PC-3 (cell line): ENCODE measurements around the gene KHDRBS2. TPM values are rescaled to one million over a fixed set of nuclear protein-coding genes. Genes with fewer than 3 reads are reported as not detected.

Experiments
- ATAC-seq: fragments of 200-7000 bp; cut with Tn5 transposase; 2 replicates; pipeline ENCODE4 v1.9.1; 2020; ENCODE audit warnings: mild to moderate bottlenecking, moderate library complexity
- BruUV-seq: library from RNA; stranded (reverse); fragments of 400-500 nt; replicated peaks from 2 replicates; lab custom pipeline; 2021; lab: Mats Ljungman, UMichigan
- CTCF ChIA-PET: fragments of 300-600 bp; sonication (Branson Sonifier 250); formaldehyde crosslinking; loops from one replicate; lab custom pipeline; 2022; ENCODE audit warnings: antibody characterized with exemption; lab: Charles Lee
- POLR2A ChIA-PET: fragments of 300-600 bp; sonication (Branson Sonifier 250); formaldehyde crosslinking; loops from one replicate; lab custom pipeline; 2022; ENCODE audit warnings: antibody characterized with exemption; ENCODE audit not compliant: unreplicated experiment; lab: Charles Lee
- DNase-seq: peaks from one replicate; pipeline ENCODE4 v3.0.0-alpha.2; 2015
- H2AFZ ChIP-seq: fragments of 300-600 bp; sonication (generic); 2 replicates; pipeline ENCODE4 v1.6.0; 2016; ENCODE audit warnings: antibody characterized with exemption, low read length
- H3F3A ChIP-seq: fragments of 300-600 bp; sonication (generic); one replicate; pipeline ENCODE4 v1.6.0; 2017; ENCODE audit warnings: antibody characterized with exemption, low read length, control low read depth, mild to moderate bottlenecking; ENCODE audit not compliant: unreplicated experiment
- H3K27ac ChIP-seq: fragments of 300-600 bp; sonication (generic); 2 replicates; pipeline ENCODE4 v1.5.1; 2016; ENCODE audit warnings: mild to moderate bottlenecking, low read length
- H3K27me3 ChIP-seq: fragments of 300-600 bp; sonication (generic); 2 replicates; pipeline ENCODE4 v1.6.1; 2016; ENCODE audit warnings: low read length, mixed read lengths
- H3K36me3 ChIP-seq: fragments of 300-600 bp; sonication (generic); 2 replicates; pipeline ENCODE4 v1.6.1; 2016; ENCODE audit warnings: low read depth, mixed run types, low read length, mixed read lengths
- H3K4me1 ChIP-seq: fragments of 300-600 bp; sonication (generic); 2 replicates; pipeline ENCODE4 v1.5.1; 2016; ENCODE audit warnings: low read length; ENCODE audit not compliant: insufficient read depth
- H3K4me2 ChIP-seq: fragments of 300-600 bp; sonication (generic); 2 replicates; pipeline ENCODE4 v1.6.0; 2016; ENCODE audit warnings: low read length
- H3K4me3 ChIP-seq: fragments of 300-600 bp; sonication (generic); 2 replicates; pipeline ENCODE4 v1.5.1; 2016; ENCODE audit warnings: mild to moderate bottlenecking, low read length, mixed read lengths
- H3K79me2 ChIP-seq: fragments of 300-600 bp; sonication (generic); 2 replicates; pipeline ENCODE4 v1.6.1; 2017; ENCODE audit warnings: low read length, mixed read lengths
- H3K9ac ChIP-seq: fragments of 300-600 bp; sonication (generic); 2 replicates; pipeline ENCODE4 v1.6.0; 2016; ENCODE audit warnings: mild to moderate bottlenecking, low read length
- H3K9me2 ChIP-seq: fragments of 300-600 bp; sonication (generic); replicated peaks from 2 replicates; pipeline ENCODE4 v1.6.1; 2016; ENCODE audit warnings: mixed run types, low read length, mixed read lengths
- H3K9me3 ChIP-seq: fragments of 300-600 bp; sonication (generic); 2 replicates; pipeline ENCODE4 v1.6.1; 2016; ENCODE audit warnings: low read length, mixed read lengths
- H4K20me1 ChIP-seq: fragments of 300-600 bp; sonication (generic); 2 replicates; pipeline ENCODE4 v1.6.1; 2016; ENCODE audit warnings: low read length, mixed read lengths
- CTCF ChIP-seq: fragments of 300-600 bp; sonication (generic); conservative IDR thresholded peaks from 2 replicates; pipeline ENCODE4 v1.5.1; 2017; ENCODE audit warnings: antibody characterized with exemption, low read depth, mild to moderate bottlenecking, low read length
- EZH2 ChIP-seq: fragments of 300-600 bp; sonication (generic); IDR thresholded peaks from one replicate; pipeline ENCODE4 v1.6.1; 2017; ENCODE audit warnings: antibody characterized with exemption, mild to moderate bottlenecking, low read length; ENCODE audit not compliant: unreplicated experiment
- EZH2phosphoT487 ChIP-seq: fragments of 300-600 bp; sonication (generic); IDR thresholded peaks from 2 replicates; pipeline ENCODE4 v1.6.1; 2018; ENCODE audit warnings: mild to moderate bottlenecking, antibody characterized with exemption, low read length, borderline replicate concordance
- intact Hi-C: fragments of 100-400 bp; cut with micrococcal nuclease; formaldehyde crosslinking; loops from 2 replicates; pipeline ENCODE4 v1.9.0; 2023
- total RNA-seq: library from RNA; depleted of rRNA; stranded (reverse); fragments of >200 nt; gene quantifications from 2 replicates; pipeline ENCODE4 v1.2.3, GENCODE V29; 2014

KHDRBS2 gene
- total RNA-seq, 1 experiment from 2014 or later, result not detected

GRCh38 chr6:61959196-61959595 is 326.8 kb downstream of the KHDRBS2 start:
- H2AFZ ChIP-seq, result no peak overlapping the region
- no peaks in the 10 kb centered on the region for H3K27me3 ChIP-seq
- intact Hi-C loops, result no loop called here
- POLR2A ChIA-PET, result no interaction called here
- H3K4me2 ChIP-seq, result no peak overlapping the region
- H4K20me1 ChIP-seq, result no peaks in the 10 kb centered on the region
- CTCF ChIA-PET, result no interaction called here
- H3K36me3 ChIP-seq, result no peaks in the 10 kb centered on the region
- TF ChIP-seq EZH2phosphoT487 (no peak), EZH2 (no peak), CTCF (no peak)
- H3F3A ChIP-seq, result no peaks in the 10 kb centered on the region
- no peak for ATAC-seq
- no peaks in the 10 kb centered on the region for H3K79me2 ChIP-seq
- H3K27ac ChIP-seq, result no peak overlapping the region
- no peaks in the 10 kb centered on the region for H3K4me1 ChIP-seq
- DNase-seq, result no peak
- H3K9me2 ChIP-seq, result no peaks in the 10 kb centered on the region
- H3K9ac ChIP-seq, result no peak overlapping the region
- no TSS peak for BruUV-seq
- no peak overlapping the region for H3K4me3 ChIP-seq
- H3K9me3 ChIP-seq, result no peaks in the 10 kb centered on the region

- H3K4me3 ChIP-seq, result no peak overlapping the region
- no peak overlapping the region for H2AFZ ChIP-seq
- H4K20me1 ChIP-seq, result no peaks in the 10 kb centered on the region
- intact Hi-C loops, result no loop called here
- no peaks in the 10 kb centered on the region for H3K36me3 ChIP-seq
- no peaks in the 10 kb centered on the region for H3F3A ChIP-seq
- H3K27ac ChIP-seq, result no peak overlapping the region
- no peaks in the 10 kb centered on the region for H3K79me2 ChIP-seq
- H3K27me3 ChIP-seq, result no peaks in the 10 kb centered on the region
- DNase-seq (no peak), ATAC-seq (no peak)
- no peaks in the 10 kb centered on the region; the same call in 1 of the 2 replicates for H3K9me3 ChIP-seq
- no peaks in the 10 kb centered on the region for H3K9me2 ChIP-seq
- ChIA-PET POLR2A (no interaction called here), CTCF (no interaction called here)
- no peak overlapping the region for H3K9ac ChIP-seq
- TF ChIP-seq CTCF (no peak), EZH2 (no peak), EZH2phosphoT487 (no peak)
- H3K4me1 ChIP-seq, result no peaks in the 10 kb centered on the region
- no peak overlapping the region for H3K4me2 ChIP-seq
- BruUV-seq, result no TSS peak
Observed at GRCh38 chr6:61953851-61954250, 332.2 kb downstream of the KHDRBS2 start.

- ChIA-PET CTCF (no interaction called here), POLR2A (no interaction called here)
- TF ChIP-seq EZH2phosphoT487 (no peak), EZH2 (no peak), CTCF (no peak)
Observed at GRCh38 chr6:61951586-61951985, 334.4 kb downstream of the KHDRBS2 start.

More at GRCh38 chr6:61951586-61951985, 334.4 kb downstream of the KHDRBS2 start:
- Histone ChIP-seq H3K4me2 (no peak overlapping the region), H3K4me3 (no peak overlapping the region), H4K20me1 (no peaks in the 10 kb centered on the region), H3K9me2 (no peaks in the 10 kb centered on the region), H3K4me1 (no peaks in the 10 kb centered on the region), H3K9ac (no peak overlapping the region), H3K9me3 (no peaks in the 10 kb centered on the region; the same call in 1 of the 2 replicates), H3K27me3 (no peaks in the 10 kb centered on the region), H2AFZ (no peak overlapping the region), H3K36me3 (no peaks in the 10 kb centered on the region), H3F3A (no peaks in the 10 kb centered on the region), H3K79me2 (no peaks in the 10 kb centered on the region), H3K27ac (no peak overlapping the region)
- intact Hi-C loops, result no loop called here
- no TSS peak for BruUV-seq
- no peak for ATAC-seq
- DNase-seq, result no peak
